PFSK-1 (cell line): ENCODE data around the gene ANO4.

ENCODE experiments used
- FOXP2 ChIP-seq: optimal IDR thresholded peaks from 2 replicates; pipeline ENCODE3; 2011; ENCODE audit warnings: borderline replicate concordance, control low read depth, inconsistent platforms; ENCODE audit not compliant: insufficient read depth; ENCODE audit errors: extremely low read length, extremely low read depth
- POLR2AphosphoS5 ChIP-seq: IDR thresholded peaks from 2 replicates; pipeline ENCODE4 v1.6.1; 2012; ENCODE audit warnings: low read depth, mild to moderate bottlenecking, control low read depth, low read length, moderate library complexity
- SIN3A ChIP-seq: IDR thresholded peaks from 2 replicates; pipeline ENCODE4 v1.6.1; 2012; ENCODE audit warnings: mild to moderate bottlenecking, low read length, moderate library complexity, borderline replicate concordance; ENCODE audit not compliant: insufficient read depth
- TAF1 ChIP-seq: IDR thresholded peaks from 2 replicates; pipeline ENCODE4 v1.6.1; 2012; ENCODE audit warnings: low read length, control low read depth, borderline replicate concordance; ENCODE audit not compliant: insufficient read depth
- TF ChIP-seq, protein P1 (sequence below), 2 experiments: IDR thresholded peaks; 2 replicates each; pipeline versions ENCODE4 v1.6.1 to v1.8.0; 2011 to 2012; ENCODE audit warnings: low read depth in 2 of 2, low read length in 2 of 2, control low read depth in 1 of 2, inconsistent platforms in 1 of 2, mild to moderate bottlenecking in 1 of 2, moderate library complexity in 1 of 2; ENCODE audit not compliant: insufficient read depth in 1 of 2

DNA sequence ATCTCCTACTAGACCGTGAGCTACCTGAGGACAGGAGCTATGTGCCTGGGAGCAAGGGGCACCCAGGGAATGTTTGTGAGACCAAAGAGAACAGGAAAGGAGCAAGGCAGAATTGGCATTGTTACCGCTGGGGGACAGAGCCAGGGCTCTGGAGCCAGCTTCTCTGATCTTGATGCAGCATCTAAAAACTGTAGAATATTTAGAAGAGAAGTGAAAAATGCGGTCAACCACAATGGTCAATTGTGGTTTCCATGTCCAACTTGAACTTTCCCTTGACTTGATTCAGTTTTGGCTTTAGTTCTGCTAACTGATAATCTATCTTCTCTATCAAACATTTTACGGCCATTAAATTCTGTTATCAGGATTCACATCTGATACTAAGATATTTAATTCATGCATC is 201.2 kb downstream of the ANO4 start:
- TF ChIP-seq POLR2AphosphoS5, result no peak
- no peak for TF ChIP-seq TAF1
- TF ChIP-seq, protein P1, sequence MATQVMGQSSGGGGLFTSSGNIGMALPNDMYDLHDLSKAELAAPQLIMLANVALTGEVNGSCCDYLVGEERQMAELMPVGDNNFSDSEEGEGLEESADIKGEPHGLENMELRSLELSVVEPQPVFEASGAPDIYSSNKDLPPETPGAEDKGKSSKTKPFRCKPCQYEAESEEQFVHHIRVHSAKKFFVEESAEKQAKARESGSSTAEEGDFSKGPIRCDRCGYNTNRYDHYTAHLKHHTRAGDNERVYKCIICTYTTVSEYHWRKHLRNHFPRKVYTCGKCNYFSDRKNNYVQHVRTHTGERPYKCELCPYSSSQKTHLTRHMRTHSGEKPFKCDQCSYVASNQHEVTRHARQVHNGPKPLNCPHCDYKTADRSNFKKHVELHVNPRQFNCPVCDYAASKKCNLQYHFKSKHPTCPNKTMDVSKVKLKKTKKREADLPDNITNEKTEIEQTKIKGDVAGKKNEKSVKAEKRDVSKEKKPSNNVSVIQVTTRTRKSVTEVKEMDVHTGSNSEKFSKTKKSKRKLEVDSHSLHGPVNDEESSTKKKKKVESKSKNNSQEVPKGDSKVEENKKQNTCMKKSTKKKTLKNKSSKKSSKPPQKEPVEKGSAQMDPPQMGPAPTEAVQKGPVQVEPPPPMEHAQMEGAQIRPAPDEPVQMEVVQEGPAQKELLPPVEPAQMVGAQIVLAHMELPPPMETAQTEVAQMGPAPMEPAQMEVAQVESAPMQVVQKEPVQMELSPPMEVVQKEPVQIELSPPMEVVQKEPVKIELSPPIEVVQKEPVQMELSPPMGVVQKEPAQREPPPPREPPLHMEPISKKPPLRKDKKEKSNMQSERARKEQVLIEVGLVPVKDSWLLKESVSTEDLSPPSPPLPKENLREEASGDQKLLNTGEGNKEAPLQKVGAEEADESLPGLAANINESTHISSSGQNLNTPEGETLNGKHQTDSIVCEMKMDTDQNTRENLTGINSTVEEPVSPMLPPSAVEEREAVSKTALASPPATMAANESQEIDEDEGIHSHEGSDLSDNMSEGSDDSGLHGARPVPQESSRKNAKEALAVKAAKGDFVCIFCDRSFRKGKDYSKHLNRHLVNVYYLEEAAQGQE (IDR thresholded peaks at IDR 0.05; ENCODE audit: insufficient read depth in 1 of 2, low read depth in 2 of 2, low read length in 2 of 2), result no peak
- TF ChIP-seq SIN3A, result no peak
- no peak for TF ChIP-seq FOXP2
